Measurements from ENCODE around the gene TJP2.
A peak's percentile ranks its signal among the peaks of the same experiment; 100 is the strongest.
"Not testable (repeated sequence)": the region's sequence is repeated elsewhere in the genome, so short reads cannot be mapped to it uniquely, and the experiment has no call there.

TJP2 gene

GRCh38 chr9:69164573-69164972 is 9.5 kb upstream of the TJP2 start:
- not testable (repeated sequence) for DNase-seq

- DNase-seq, result no peak
Measured at GRCh38 chr9:69165581-69165980, 8.5 kb upstream of the TJP2 start.

GRCh38 chr9:69168709-69169217 is 5.3 kb upstream of the TJP2 start:
- DNase-seq, result peak; percentile 84

GRCh38 chr9:69170231-69170630 is 3.8 kb upstream of the TJP2 start:
- no peak for DNase-seq

GRCh38 chr9:69171049-69171448 is 3.0 kb upstream of the TJP2 start:
- no peak for DNase-seq

GRCh38 chr9:69171517-69171916 is 2.6 kb upstream of the TJP2 start:
- no peak for DNase-seq

- DNase-seq, result no peak
Measured at GRCh38 chr9:69172895-69173294, 1.2 kb upstream of the TJP2 start.

GRCh38 chr9:69173497-69173890 is 583 bp upstream of the TJP2 start:
- no peak for DNase-seq

GRCh38 chr9:69174616-69175463 is 763 bp downstream of the TJP2 start:
- DNase-seq, result peak; percentile 79

- no peak for DNase-seq
Measured at GRCh38 chr9:69175486-69175885, 1.4 kb downstream of the TJP2 start.

GRCh38 chr9:69176471-69177171 is 2.5 kb downstream of the TJP2 start:
- DNase-seq, result no peak

- no peak for DNase-seq
Measured at GRCh38 chr9:69178583-69179011, 4.5 kb downstream of the TJP2 start.

- no peak for DNase-seq
Measured at GRCh38 chr9:69179037-69179436, 5.0 kb downstream of the TJP2 start.

- no peak for DNase-seq
Measured at GRCh38 chr9:69180200-69180599, 6.1 kb downstream of the TJP2 start.

GRCh38 chr9:69180670-69181069 is 6.6 kb downstream of the TJP2 start:
- peak; percentile 78 for DNase-seq

GRCh38 chr9:69181908-69182353 is 7.9 kb downstream of the TJP2 start:
- no peak for DNase-seq

GRCh38 chr9:69184266-69184665 is 10.2 kb downstream of the TJP2 start:
- no peak for DNase-seq

- DNase-seq, result no peak
Measured at GRCh38 chr9:69186841-69187611, 12.9 kb downstream of the TJP2 start.

GRCh38 chr9:69188975-69189374 is 14.9 kb downstream of the TJP2 start:
- DNase-seq, result no peak

GRCh38 chr9:69190086-69190862 is 16.2 kb downstream of the TJP2 start:
- DNase-seq, result no peak

GRCh38 chr9:69190863-69191181 is 16.7 kb downstream of the TJP2 start:
- no peak for DNase-seq

GRCh38 chr9:69191231-69191630 is 17.2 kb downstream of the TJP2 start:
- no peak for DNase-seq

- DNase-seq, result no peak
Measured at GRCh38 chr9:69192214-69192613, 18.1 kb downstream of the TJP2 start.

All from activated effector memory CD4-positive, alpha-beta T cell treated with anti-CD3 and anti-CD28 coated beads, Interleukin-2, amount 50 U/mL, for 16 hours (primary cell).